ENCODE measurements around the gene CLPX. TPM values are rescaled to one million over a fixed set of nuclear protein-coding genes. Genes with fewer than 3 reads are reported as not detected.
"Not testable (repeated sequence)": the region's sequence is repeated elsewhere in the genome, so short reads cannot be mapped to it uniquely, and the experiment has no call there.

The CLPX gene
- total RNA-seq, 4 donors from 2014 or later: 74.5 to 110 (median 91.8) TPM

DNA sequence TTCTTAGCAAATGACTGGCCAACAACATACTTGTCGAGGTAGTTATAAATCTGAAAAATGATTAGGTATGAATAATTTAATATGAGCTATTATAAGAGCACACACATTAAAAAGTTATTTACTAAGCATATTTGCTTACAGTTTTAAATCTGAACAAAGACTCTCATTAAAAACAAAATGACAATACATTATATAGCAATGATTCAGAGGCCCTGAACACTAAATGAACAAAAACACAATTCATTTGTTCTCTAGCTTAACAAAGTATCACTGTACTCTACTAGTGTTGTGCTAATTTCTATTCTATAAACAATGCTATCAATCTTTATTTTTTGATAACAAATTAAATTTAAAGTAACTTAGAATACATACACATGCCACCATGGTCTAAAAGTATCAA lies 21.0 kb downstream of the CLPX start:
- DNase-seq (ENCODE audit: low spot score in 2 of 2): no peak
- 81 to 86% methylated on average over 1 of the region's 1 CpG for WGBS, 2 donors
- H3K4me3 ChIP-seq (ENCODE audit: low read depth, poor library complexity, severe bottlenecking): no peak overlapping the region
- TF ChIP-seq, protein P1, sequence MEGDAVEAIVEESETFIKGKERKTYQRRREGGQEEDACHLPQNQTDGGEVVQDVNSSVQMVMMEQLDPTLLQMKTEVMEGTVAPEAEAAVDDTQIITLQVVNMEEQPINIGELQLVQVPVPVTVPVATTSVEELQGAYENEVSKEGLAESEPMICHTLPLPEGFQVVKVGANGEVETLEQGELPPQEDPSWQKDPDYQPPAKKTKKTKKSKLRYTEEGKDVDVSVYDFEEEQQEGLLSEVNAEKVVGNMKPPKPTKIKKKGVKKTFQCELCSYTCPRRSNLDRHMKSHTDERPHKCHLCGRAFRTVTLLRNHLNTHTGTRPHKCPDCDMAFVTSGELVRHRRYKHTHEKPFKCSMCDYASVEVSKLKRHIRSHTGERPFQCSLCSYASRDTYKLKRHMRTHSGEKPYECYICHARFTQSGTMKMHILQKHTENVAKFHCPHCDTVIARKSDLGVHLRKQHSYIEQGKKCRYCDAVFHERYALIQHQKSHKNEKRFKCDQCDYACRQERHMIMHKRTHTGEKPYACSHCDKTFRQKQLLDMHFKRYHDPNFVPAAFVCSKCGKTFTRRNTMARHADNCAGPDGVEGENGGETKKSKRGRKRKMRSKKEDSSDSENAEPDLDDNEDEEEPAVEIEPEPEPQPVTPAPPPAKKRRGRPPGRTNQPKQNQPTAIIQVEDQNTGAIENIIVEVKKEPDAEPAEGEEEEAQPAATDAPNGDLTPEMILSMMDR (IDR thresholded peaks at IDR 0.05): no peak
- no peak for TF ChIP-seq POLR2A (IDR thresholded peaks at IDR 0.05)
- intact Hi-C loops (cut with DNase I; ENCODE audit: low total_unique reads): no loop called here

DNA sequence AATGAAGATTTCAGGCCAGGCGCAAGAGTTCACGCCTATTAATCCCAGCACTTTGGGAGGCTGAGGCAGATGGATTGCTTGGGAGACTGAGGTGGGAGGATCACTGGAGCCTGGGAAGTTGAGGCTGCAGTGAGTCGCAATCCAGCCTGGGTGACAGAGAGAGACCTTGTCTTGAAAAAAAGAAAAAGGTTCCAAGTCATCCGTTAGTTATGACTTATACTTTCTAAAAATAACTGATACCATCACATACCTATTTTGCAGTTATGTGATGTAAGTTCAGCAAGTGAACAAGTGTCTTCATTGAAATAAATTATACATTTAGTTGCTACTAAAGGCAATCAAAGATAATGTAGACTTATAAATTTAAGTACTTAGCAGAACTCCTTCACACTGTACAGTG lies 22.1 kb downstream of the CLPX start:
- TF ChIP-seq, protein P1 (IDR thresholded peaks at IDR 0.05): no peak
- no peak for TF ChIP-seq POLR2A (IDR thresholded peaks at IDR 0.05)
- intact Hi-C loops (cut with DNase I; ENCODE audit: low total_unique reads): no loop called here
- 83 to 85% methylated on average over 4 of the region's 4 CpGs for WGBS, 2 donors
- no peak for DNase-seq (ENCODE audit: low spot score in 2 of 2)
- H3K4me3 ChIP-seq (ENCODE audit: low read depth, poor library complexity, severe bottlenecking): no peak overlapping the region

DNA sequence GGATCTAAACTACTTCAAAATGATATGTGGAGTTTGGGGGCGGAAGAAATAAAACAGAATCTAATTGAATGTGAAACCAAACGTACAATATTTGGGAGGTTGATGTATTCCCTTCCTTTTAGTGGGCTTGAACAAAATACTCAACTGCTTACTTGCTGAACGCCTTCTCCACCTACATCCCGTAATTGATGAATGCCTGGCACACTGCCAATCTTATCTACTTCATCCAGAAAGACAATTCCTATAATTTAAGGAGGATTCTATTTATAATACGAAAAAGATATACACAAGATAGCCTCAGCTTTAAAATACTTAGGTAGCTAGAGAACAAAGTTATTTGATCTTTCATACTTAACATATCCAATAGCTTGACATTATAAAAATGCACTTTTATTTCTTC lies 28.4 kb downstream of the CLPX start:
- TF ChIP-seq POLR2A (IDR thresholded peaks at IDR 0.05): no peak
- TF ChIP-seq, protein P1 (IDR thresholded peaks at IDR 0.05): no peak
- DNase-seq (ENCODE audit: low spot score in 2 of 2): no peak
- H3K4me3 ChIP-seq (ENCODE audit: low read depth, poor library complexity, severe bottlenecking): no peak overlapping the region
- WGBS, 2 donors: 70 to 76% methylated on average over 5 of the region's 5 CpGs
- intact Hi-C loops (cut with DNase I; ENCODE audit: low total_unique reads): no loop called here

DNA sequence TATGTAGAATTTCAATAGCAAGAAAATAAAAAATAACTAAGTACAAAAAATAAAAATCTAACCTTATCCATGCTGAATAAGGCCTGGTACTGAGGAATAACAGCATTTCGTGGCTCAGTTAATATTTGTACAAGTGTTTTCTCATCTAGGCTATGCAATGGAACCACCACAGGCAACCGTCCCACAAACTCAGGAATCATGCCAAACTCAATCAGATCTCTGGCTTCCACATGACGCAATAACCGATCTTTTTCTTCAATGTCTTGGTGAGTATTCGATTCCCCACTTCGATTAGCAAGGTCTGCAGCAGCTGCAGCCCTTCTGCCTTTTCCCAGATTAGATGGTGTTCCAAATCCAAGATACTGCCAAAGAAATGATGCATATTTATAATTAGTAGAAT lies 30.4 kb downstream of the CLPX start:
- TF ChIP-seq POLR2A (IDR thresholded peaks at IDR 0.05): no peak
- TF ChIP-seq, protein P1 (IDR thresholded peaks at IDR 0.05): no peak
- intact Hi-C loops (cut with DNase I; ENCODE audit: low total_unique reads): no loop called here
- DNase-seq (ENCODE audit: low spot score in 2 of 2): no peak
- no peak overlapping the region for H3K4me3 ChIP-seq (ENCODE audit: low read depth, poor library complexity, severe bottlenecking)
- 78 to 79% methylated on average over 6 of the region's 6 CpGs for WGBS, 2 donors

DNA sequence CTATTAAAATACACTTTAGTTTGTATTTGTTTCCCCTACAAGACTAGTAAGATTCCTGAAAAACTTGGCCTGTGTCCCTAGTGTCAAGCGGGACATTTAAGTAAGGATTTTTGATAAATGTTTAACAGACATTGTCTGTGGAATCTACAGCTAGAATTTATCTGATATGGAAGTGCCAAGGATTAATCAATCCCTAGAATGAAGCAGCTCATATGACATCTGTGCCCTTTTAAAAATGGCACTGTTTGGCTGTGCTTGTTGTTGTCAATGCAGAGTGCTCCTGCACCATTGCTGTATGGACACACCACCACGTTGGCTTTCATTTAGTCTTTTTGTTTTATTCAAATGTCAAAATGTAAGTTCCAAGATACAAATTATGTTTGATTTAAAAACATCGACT lies 37.2 kb downstream of the CLPX start:
- no peak for DNase-seq (ENCODE audit: low spot score in 2 of 2)
- TF ChIP-seq POLR2A (IDR thresholded peaks at IDR 0.05): no peak
- TF ChIP-seq, protein P1 (IDR thresholded peaks at IDR 0.05): no peak
- intact Hi-C loops (cut with DNase I; ENCODE audit: low total_unique reads): no loop called here
- 85 to 87% methylated on average over 3 of the region's 3 CpGs for WGBS, 2 donors
- no peak overlapping the region for H3K4me3 ChIP-seq (ENCODE audit: low read depth, poor library complexity, severe bottlenecking)

DNA sequence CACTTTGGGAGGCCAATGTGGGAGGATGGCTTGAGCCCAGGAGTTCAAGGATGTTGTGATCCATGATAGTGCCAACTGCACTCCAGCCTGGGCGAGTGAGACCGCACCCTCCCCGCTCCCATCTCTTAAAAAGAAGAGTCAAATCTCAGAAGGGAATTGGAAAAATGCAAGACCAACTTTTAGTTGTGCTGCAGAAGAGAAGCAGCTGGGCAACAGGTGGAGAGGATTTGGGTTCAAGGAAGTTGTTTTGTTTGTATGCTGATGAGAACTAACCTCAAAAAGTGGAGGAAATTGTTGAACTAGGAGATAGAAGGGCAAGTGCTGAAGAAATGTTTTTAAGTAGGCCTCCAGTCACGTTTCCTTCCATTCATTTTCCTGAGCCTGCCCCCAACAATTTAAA lies 38.7 kb downstream of the CLPX start:
- no peak for TF ChIP-seq POLR2A (IDR thresholded peaks at IDR 0.05)
- TF ChIP-seq, protein P1 (IDR thresholded peaks at IDR 0.05): no peak
- H3K4me3 ChIP-seq (ENCODE audit: low read depth, poor library complexity, severe bottlenecking): no peak overlapping the region
- WGBS, 2 donors: 75 to 81% methylated on average over 4 of the region's 4 CpGs
- intact Hi-C loops (cut with DNase I; ENCODE audit: low total_unique reads): no loop called here
- DNase-seq (ENCODE audit: low spot score in 2 of 2): no peak

DNA sequence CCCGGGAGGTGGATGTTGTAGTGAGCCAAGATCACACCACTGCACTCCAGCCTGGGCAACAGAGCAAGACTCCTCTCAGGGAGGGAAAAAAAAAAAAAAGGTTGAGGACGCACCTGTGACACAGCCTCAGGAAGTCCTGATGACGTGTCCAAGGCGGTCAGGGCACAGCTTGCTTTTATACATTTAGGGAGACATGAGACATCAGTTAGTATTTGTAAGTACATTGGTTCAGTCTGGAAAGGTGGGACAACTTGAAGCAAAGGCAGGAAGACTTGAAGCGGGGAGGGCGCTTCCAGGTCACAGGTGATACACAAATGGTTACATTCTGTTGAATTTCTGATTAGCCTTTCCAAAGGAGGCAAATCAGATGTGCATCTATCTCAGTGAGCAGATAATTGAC lies 46.5 kb downstream of the CLPX start:
- WGBS, 2 donors: 92 to 94% methylated on average over 6 of the region's 6 CpGs
- intact Hi-C loops (cut with DNase I; ENCODE audit: low total_unique reads); DNase-seq (ENCODE audit: low spot score in 2 of 2); H3K4me3 ChIP-seq (ENCODE audit: low read depth, poor library complexity, severe bottlenecking): not testable (repeated sequence)

DNA sequence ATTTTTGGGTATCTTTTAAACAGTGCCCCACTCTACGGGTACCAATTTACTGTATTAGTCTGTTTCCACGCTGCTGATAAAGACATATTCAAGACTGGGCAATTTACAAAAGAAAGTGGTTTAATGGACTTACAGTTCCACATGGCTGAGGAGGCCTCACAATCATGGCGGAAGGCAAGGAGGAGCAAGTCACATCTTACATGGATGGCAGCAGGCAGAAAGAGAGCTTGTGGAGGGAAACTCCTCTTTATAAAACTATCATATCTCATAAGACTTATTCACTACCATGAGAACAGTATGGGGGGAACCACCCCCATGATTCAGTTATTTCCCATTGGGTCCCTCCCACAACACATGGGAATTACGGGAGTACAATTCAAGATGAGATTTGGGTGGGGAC lies 47.2 kb downstream of the CLPX start:
- DNase-seq (ENCODE audit: low spot score in 2 of 2); H3K4me3 ChIP-seq (ENCODE audit: low read depth, poor library complexity, severe bottlenecking); intact Hi-C loops (cut with DNase I; ENCODE audit: low total_unique reads): not testable (repeated sequence)
- WGBS, 2 donors: 96% methylated on average over 4 of the region's 4 CpGs

DNA sequence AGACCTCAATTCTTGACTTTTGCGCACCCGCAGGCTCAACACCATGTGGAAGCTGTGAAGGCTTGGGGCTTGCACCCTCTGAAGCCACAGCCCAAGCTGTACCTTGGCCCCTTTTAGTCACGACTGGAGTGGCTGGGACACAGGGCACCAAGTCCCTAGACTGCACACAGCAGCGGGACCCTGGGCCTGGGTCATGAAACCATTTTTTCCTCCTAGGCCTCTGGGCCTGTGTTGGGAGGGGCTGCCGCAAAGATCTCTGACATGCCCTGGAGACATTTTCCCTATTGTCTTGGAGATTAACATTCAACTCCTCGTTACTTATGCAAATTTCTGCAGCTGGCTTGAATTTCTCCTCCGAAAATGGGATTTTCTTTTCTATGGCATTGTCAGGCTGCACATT lies 48.1 kb downstream of the CLPX start:
- H3K4me3 ChIP-seq (ENCODE audit: low read depth, poor library complexity, severe bottlenecking); intact Hi-C loops (cut with DNase I; ENCODE audit: low total_unique reads); DNase-seq (ENCODE audit: low spot score in 2 of 2): not testable (repeated sequence)
- 94% methylated on average over 7 of the region's 7 CpGs for WGBS, 2 donors
